GM23248 (cell line): ENCODE measurements around the gene FTSJ1. TPM values are rescaled to one million over a fixed set of nuclear protein-coding genes. Genes with fewer than 3 reads are reported as not detected.
A peak's percentile ranks its signal among the peaks of the same experiment; 100 is the strongest.

Source experiments
- DNase-seq: peaks from one replicate; pipeline ENCODE4 v3.0.0-alpha.2; 2015
- H2AFZ ChIP-seq: fragments of 200-600 bp; sonication (generic); 2 replicates; pipeline ENCODE4 v1.6.1; 2016; ENCODE audit warnings: antibody characterized with exemption
- H3F3A ChIP-seq: fragments of 200-600 bp; sonication (generic); 2 replicates; pipeline ENCODE4 v1.6.1; 2016; ENCODE audit warnings: mild to moderate bottlenecking, antibody characterized with exemption, mixed run types; ENCODE audit not compliant: insufficient read depth
- H3K27ac ChIP-seq: fragments of 200-600 bp; sonication (generic); 2 replicates; pipeline ENCODE4 v1.5.1; 2016; ENCODE audit warnings: mild to moderate bottlenecking
- H3K27me3 ChIP-seq: fragments of 200-600 bp; sonication (generic); replicated peaks from 2 replicates; pipeline ENCODE4 v1.6.1; 2016; ENCODE audit warnings: mild to moderate bottlenecking; ENCODE audit not compliant: insufficient read depth
- H3K36me3 ChIP-seq: fragments of 200-600 bp; sonication (generic); 2 replicates; pipeline ENCODE4 v1.6.1; 2016; ENCODE audit warnings: low read depth, mild to moderate bottlenecking
- H3K4me1 ChIP-seq: fragments of 200-600 bp; sonication (generic); 2 replicates; pipeline ENCODE4 v1.6.1; 2016; ENCODE audit warnings: mild to moderate bottlenecking; ENCODE audit not compliant: insufficient read depth
- H3K4me2 ChIP-seq: fragments of 200-600 bp; sonication (generic); one replicate; pipeline ENCODE4 v1.6.1; 2016; ENCODE audit warnings: mild to moderate bottlenecking; ENCODE audit not compliant: unreplicated experiment
- H3K4me3 ChIP-seq: fragments of 200-600 bp; sonication (generic); 2 replicates; pipeline ENCODE4 v1.5.1; 2016; ENCODE audit warnings: mild to moderate bottlenecking
- H3K79me2 ChIP-seq: fragments of 200-600 bp; sonication (generic); 2 replicates; pipeline ENCODE4 v1.6.1; 2016; ENCODE audit warnings: mild to moderate bottlenecking; ENCODE audit not compliant: insufficient read depth
- H3K9ac ChIP-seq: fragments of 200-600 bp; sonication (generic); 2 replicates; pipeline ENCODE4 v1.6.1; 2016; ENCODE audit warnings: mild to moderate bottlenecking
- H3K9me2 ChIP-seq: fragments of 200-600 bp; sonication (generic); 2 replicates; pipeline ENCODE4 v1.6.1; 2016; ENCODE audit warnings: mixed run types, mild to moderate bottlenecking, moderate library complexity; ENCODE audit not compliant: insufficient read depth
- H3K9me3 ChIP-seq: fragments of 200-600 bp; sonication (generic); one replicate; pipeline ENCODE4 v1.6.1; 2017; ENCODE audit warnings: low read depth
- H4K20me1 ChIP-seq: fragments of 200-600 bp; sonication (generic); 2 replicates; pipeline ENCODE4 v1.6.0; 2016; ENCODE audit not compliant: insufficient read depth
- EZH2 ChIP-seq: fragments of 200-600 bp; sonication (generic); IDR thresholded peaks from 2 replicates; pipeline ENCODE4 v1.6.1; 2018; ENCODE audit warnings: antibody characterized with exemption, mild to moderate bottlenecking; ENCODE audit not compliant: insufficient read depth, poor library complexity, severe bottlenecking
- EZH2phosphoT487 ChIP-seq: fragments of 200-600 bp; sonication (generic); IDR thresholded peaks from 2 replicates; pipeline ENCODE4 v1.6.1; 2018; ENCODE audit warnings: antibody characterized with exemption, moderate library complexity, mild to moderate bottlenecking, low read depth; ENCODE audit not compliant: insufficient read depth
- WGBS, 2 experiments: methylation state at CpG; one replicate each; pipeline ENCODE4 v1.1.6; 2015 to 2017; ENCODE audit warnings: low lambda C conversion rate in 2 of 2, low coverage in 1 of 2; ENCODE audit errors: missing lambda C conversion rate in 2 of 2; 5-methylcytosine and 5-hydroxymethylcytosine counted together
- in situ Hi-C: fragments of 300-500 bp; cut with MboI; formaldehyde crosslinking; loops from 2 replicates; pipeline ENCODE4 v1.15.0; 2020
- polyA plus RNA-seq: library from polyadenylated mRNA; unstranded; fragments of >200 nt; fragmentation: Nextera tagmentation; extraction: Ambion mirVana; gene quantifications from 2 replicates; pipeline ENCODE4 v1.2.1, GENCODE V29; 2016
- total RNA-seq: library from RNA; depleted of rRNA; stranded (reverse); fragments of >200 nt; shearing (Covaris generic); gene quantifications from 2 replicates; pipeline ENCODE4 v1.2.3, GENCODE V29; 2014

Gene FTSJ1
- total and polyA plus RNA-seq, 2 experiments from 2014 or later: 64.9 to 95.2 TPM

DNA sequence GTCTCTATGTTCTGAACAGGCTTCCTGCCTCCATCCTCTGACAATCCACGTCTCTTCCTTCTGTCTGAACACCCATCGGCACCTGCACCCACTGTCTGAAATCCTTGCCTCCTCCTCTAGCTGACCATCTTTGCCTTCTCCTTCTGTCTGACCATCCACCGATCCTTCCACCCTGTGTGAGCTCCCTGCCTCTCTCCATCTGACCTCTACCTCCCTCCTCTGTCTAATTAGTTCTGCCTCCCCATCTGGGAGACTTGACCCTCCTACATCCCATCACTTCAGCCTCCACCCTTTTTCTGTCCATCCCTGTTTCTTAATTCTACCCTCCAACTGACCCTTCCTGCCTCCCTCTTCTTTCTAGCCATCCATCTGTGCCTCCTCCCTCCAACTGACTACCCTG lies 16.0 kb upstream of the FTSJ1 start:
- Histone ChIP-seq H3K27ac (no peak overlapping the region), H3K36me3 (no peaks in the 10 kb centered on the region), H3K4me1 (no peaks in the 10 kb centered on the region; the same call in 1 of the 2 replicates), H3K4me3 (no peak overlapping the region), H3K4me2 (no peak overlapping the region), H3K9me2 (no peaks in the 10 kb centered on the region), H3K9ac (no peak overlapping the region), H2AFZ (no peak overlapping the region), H3F3A (no peaks in the 10 kb centered on the region; the same call in 1 of the 2 replicates), H4K20me1 (no peaks in the 10 kb centered on the region), H3K9me3 (no peaks in the 10 kb centered on the region), H3K27me3 (no peaks in the 10 kb centered on the region), H3K79me2 (no peaks in the 10 kb centered on the region)
- no peak for DNase-seq
- in situ Hi-C loops: no loop called here
- 90 to 100% methylated on average over 3 of the region's 3 CpGs for WGBS, 2 experiments
- TF ChIP-seq EZH2: no peak
- TF ChIP-seq EZH2phosphoT487: no peak

DNA sequence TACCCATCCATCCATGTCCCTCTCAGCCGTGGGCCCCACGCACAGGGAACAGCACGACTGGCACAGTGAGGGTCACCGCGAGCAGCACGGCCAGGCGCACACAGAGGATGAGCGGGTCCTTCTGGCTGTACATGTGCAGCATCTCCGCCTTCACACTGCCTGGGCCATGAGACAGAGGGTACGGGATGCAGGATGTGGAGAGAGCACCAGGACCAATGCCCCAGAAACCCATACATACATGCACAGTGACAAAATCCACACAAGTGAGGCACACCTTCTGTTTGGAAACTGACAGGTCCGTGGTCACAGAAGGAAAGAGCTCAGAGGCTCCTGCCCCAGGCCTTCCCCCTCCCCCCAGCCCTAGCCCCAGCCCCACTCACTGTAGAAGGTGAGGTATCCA lies 15.4 kb upstream of the FTSJ1 start:
- TF ChIP-seq EZH2phosphoT487 (no peak), EZH2 (no peak)
- Histone ChIP-seq H3K9me2 (no peaks in the 10 kb centered on the region), H3K27me3 (no peaks in the 10 kb centered on the region), H3K27ac (no peak overlapping the region), H3K36me3 (no peaks in the 10 kb centered on the region), H3K4me1 (peaks cover 1% of the 10 kb centered on the region; the same call in 1 of the 2 replicates), H2AFZ (no peak overlapping the region), H3F3A (no peaks in the 10 kb centered on the region; the same call in 1 of the 2 replicates), H4K20me1 (no peaks in the 10 kb centered on the region), H3K4me2 (no peak overlapping the region), H3K79me2 (no peaks in the 10 kb centered on the region), H3K9ac (no peak overlapping the region), H3K9me3 (no peaks in the 10 kb centered on the region), H3K4me3 (no peak overlapping the region)
- no peak for DNase-seq
- in situ Hi-C loops: no loop called here
- WGBS, 2 experiments: 71 to 81% methylated on average over 9 to 10 of the region's 11 CpGs

DNA sequence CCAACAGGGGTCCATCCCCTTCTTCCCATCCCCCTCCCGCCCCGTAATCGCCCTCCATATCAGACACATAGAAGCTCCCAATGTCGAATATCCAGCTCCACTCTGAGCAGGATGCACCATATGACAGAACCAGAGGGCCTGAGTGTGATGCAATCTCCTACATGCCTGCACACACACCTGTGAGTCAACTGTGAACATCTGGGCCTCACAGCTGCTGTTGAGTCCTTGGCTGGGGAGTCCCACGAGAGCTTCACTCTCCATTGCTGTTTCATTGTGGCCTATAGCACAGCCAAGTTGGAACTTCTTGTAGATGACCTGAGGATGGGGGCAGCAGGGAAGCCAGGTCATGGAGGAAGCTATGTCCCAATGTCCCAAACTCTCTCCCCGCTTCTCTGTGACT lies 14.2 kb upstream of the FTSJ1 start:
- Histone ChIP-seq H2AFZ (no peak overlapping the region), H4K20me1 (no peaks in the 10 kb centered on the region), H3K9me3 (no peaks in the 10 kb centered on the region), H3K4me2 (no peak overlapping the region), H3K9me2 (no peaks in the 10 kb centered on the region), H3K4me3 (no peak overlapping the region), H3F3A (no peaks in the 10 kb centered on the region; the same call in 1 of the 2 replicates), H3K79me2 (no peaks in the 10 kb centered on the region; the same call in 1 of the 2 replicates), H3K27me3 (no peaks in the 10 kb centered on the region), H3K27ac (no peak overlapping the region), H3K9ac (no peak overlapping the region), H3K4me1 (peaks cover 3% of the 10 kb centered on the region; the same call in 1 of the 2 replicates), H3K36me3 (no peaks in the 10 kb centered on the region)
- in situ Hi-C loops: no loop called here
- DNase-seq: peak; percentile 21
- 80 to 82% methylated on average over 5 of the region's 6 CpGs for WGBS, 2 experiments
- no peak for TF ChIP-seq EZH2
- no peak for TF ChIP-seq EZH2phosphoT487

DNA sequence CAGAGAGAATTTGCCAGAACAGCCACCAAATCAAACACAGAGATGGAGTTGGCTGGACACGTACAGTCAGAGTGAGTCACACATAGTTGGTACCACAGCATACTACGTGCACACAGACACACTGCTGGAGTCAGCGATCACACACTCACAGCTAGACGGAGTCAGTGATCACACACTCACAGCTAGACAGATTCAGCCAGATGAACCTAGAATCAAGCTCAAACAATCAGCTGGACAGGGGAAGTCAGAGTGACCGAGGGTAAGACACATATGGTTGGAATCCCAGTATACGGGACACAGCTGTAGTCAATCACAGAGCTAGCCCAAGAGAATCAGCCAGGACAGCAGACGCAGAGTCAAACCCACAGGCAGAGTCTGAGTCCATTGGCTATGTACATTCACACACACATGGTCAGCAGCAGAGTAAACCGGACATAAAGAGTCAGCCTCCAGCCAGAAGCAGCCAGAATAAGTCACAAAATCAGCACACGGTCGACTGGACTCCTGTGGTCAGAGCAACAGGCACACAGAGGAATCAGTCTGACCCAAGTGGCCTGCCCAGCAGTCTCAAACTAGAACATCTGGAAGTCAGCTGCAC lies 10.6 kb upstream of the FTSJ1 start:
- H3K9ac ChIP-seq: peak overlapping the region; percentile 73
- H3K9me3 ChIP-seq: no peaks in the 10 kb centered on the region
- no peaks in the 10 kb centered on the region; the same call in 1 of the 2 replicates for H3F3A ChIP-seq
- H3K4me3 ChIP-seq: peak overlapping the region; percentile 60
- peak overlapping the region; percentile 45 for H2AFZ ChIP-seq
- no peaks in the 10 kb centered on the region for H3K9me2 ChIP-seq
- no peaks in the 10 kb centered on the region for H4K20me1 ChIP-seq
- H3K79me2 ChIP-seq: no peaks in the 10 kb centered on the region; the same call in 1 of the 2 replicates
- TF ChIP-seq EZH2phosphoT487 (no peak), EZH2 (no peak)
- peak overlapping the region; percentile 88 for H3K27ac ChIP-seq
- DNase-seq: peak; percentile 92
- H3K4me1 ChIP-seq: peaks cover 3% of the 10 kb centered on the region; the same call in 1 of the 2 replicates
- in situ Hi-C loops: no loop called here
- 0 to 3% methylated on average over 6 to 9 of the region's 10 CpGs for WGBS, 2 experiments
- H3K36me3 ChIP-seq: no peaks in the 10 kb centered on the region
- H3K4me2 ChIP-seq: peak overlapping the region; percentile 67
- no peaks in the 10 kb centered on the region for H3K27me3 ChIP-seq
